T-cell (primary cell): ENCODE data around the gene IKBIP. TPM values are rescaled to one million over a fixed set of nuclear protein-coding genes. Genes with fewer than 3 reads are reported as not detected.

ENCODE experiments used
- ATAC-seq, 4 experiments: fragments of 200-7000 bp in 3 of 4; fragments of 150-1000 bp in 1 of 4; cut with Tn5 transposase; replicated peaks in 1 of 4; 1 replicate in 3 of 4; 2 replicates in 1 of 4; pipeline ENCODE4 v1.10.0; 2021; ENCODE audit warnings: moderate library complexity in 3 of 4, mild to moderate bottlenecking in 2 of 4, moderate number of reproducible peaks in 1 of 4
- CTCF ChIA-PET, 2 donors: fragments of 300-600 bp; sonication (Branson Sonifier 250); formaldehyde crosslinking; loops; one replicate each; lab custom pipeline; 2022; ENCODE audit warnings: antibody characterized with exemption in 2 of 2; lab: Charles Lee
- POLR2A ChIA-PET, 2 donors: fragments of 300-600 bp; sonication (Branson Sonifier 250); formaldehyde crosslinking; loops; one replicate each; lab custom pipeline; 2022; ENCODE audit warnings: antibody characterized with exemption in 2 of 2; lab: Charles Lee
- DNase-seq, 35 experiments: peaks; one replicate each; pipeline versions ENCODE4 v3.0.0 to v3.0.0-alpha.2; 2013 to 2023
- H3K27ac ChIP-seq: one replicate; pipeline ENCODE4 v1.5.1; 2013; ENCODE audit warnings: low read length
- H3K27me3 ChIP-seq, 2 experiments: replicated peaks in 1 of 2; 1 replicate in 1 of 2; 2 replicates in 1 of 2; pipeline versions ENCODE4 v1.6.1 to v1.7.0; 2013; ENCODE audit warnings: low read length in 1 of 2, mixed read lengths in 1 of 2; ENCODE audit not compliant: control insufficient read depth in 2 of 2, insufficient read depth in 2 of 2; ENCODE audit errors: extremely low read depth in 1 of 2
- H3K36me3 ChIP-seq, 2 donors: 1 replicate in 1 of 2; 2 replicates in 1 of 2; pipeline versions ENCODE4 v1.6.1 to v1.7.0; 2013; ENCODE audit warnings: low read length in 1 of 2; ENCODE audit not compliant: control insufficient read depth in 2 of 2, insufficient read depth in 1 of 2; ENCODE audit errors: extremely low read depth in 1 of 2
- H3K4me1 ChIP-seq, 2 experiments: 1 replicate in 1 of 2; 2 replicates in 1 of 2; pipeline versions ENCODE4 v1.6.1 to v1.7.0; 2013; ENCODE audit warnings: low read length in 2 of 2, mixed read lengths in 1 of 2; ENCODE audit not compliant: insufficient read depth in 2 of 2, control insufficient read depth in 1 of 2; ENCODE audit errors: extremely low read depth in 1 of 2
- H3K4me3 ChIP-seq, 2 donors: 1 replicate in 1 of 2; 2 replicates in 1 of 2; pipeline versions ENCODE4 v1.5.1 to v1.7.0; 2013; ENCODE audit warnings: mild to moderate bottlenecking in 2 of 2, low read length in 1 of 2, moderate library complexity in 1 of 2; ENCODE audit not compliant: control insufficient read depth in 1 of 2; ENCODE audit errors: extremely low read depth in 1 of 2
- H3K9me3 ChIP-seq: 2 replicates; pipeline ENCODE4 v1.7.0; 2013
- H3K27ac Mint-ChIP-seq, 2 donors: one replicate each; pipeline ENCODE4 v1.8.0; 2020 to 2021; ENCODE audit warnings: mild to moderate bottlenecking in 2 of 2, mixed read lengths in 2 of 2
- H3K27me3 Mint-ChIP-seq, 2 donors: one replicate each; pipeline ENCODE4 v1.8.0; 2021 to 2022; ENCODE audit warnings: mixed read lengths in 2 of 2
- H3K36me3 Mint-ChIP-seq: one replicate; pipeline ENCODE4 v1.8.0; 2021; ENCODE audit warnings: mixed read lengths
- H3K4me1 Mint-ChIP-seq, 3 donors: one replicate each; pipeline ENCODE4 v1.8.0; 2020 to 2022; ENCODE audit warnings: mixed read lengths in 3 of 3, mild to moderate bottlenecking in 1 of 3
- H3K4me3 Mint-ChIP-seq, 3 donors: one replicate each; pipeline ENCODE4 v1.8.0; 2020 to 2022; ENCODE audit warnings: mild to moderate bottlenecking in 3 of 3, mixed read lengths in 3 of 3, moderate library complexity in 3 of 3
- H3K9me3 Mint-ChIP-seq, 3 donors: one replicate each; pipeline ENCODE4 v1.8.0; 2020 to 2022; ENCODE audit warnings: mixed read lengths in 3 of 3
- whole genome bisulfite sequencing: methylation state at CpG from one replicate; pipeline ENCODE4 v1.1.5; 2013; ENCODE audit warnings: missing lambda C conversion rate; ENCODE audit not compliant: insufficient coverage; 5-methylcytosine and 5-hydroxymethylcytosine counted together
- total RNA-seq, 35 experiments: library from RNA in 6 of 35; stranded (reverse) in 6 of 35; fragments of 120-200 nt in 1 of 35; gene quantifications; one replicate each; pipeline versions ENCODE4 v1.2.1 to v1.2.4 and lab custom pipeline; 2013 to 2026

The IKBIP gene
- total RNA-seq, 5 donors from 2014 or later (not counting 1 experiment from before 2014, with no cell fraction given): 2.2 to 8.7 (median 7.3) TPM

DNA sequence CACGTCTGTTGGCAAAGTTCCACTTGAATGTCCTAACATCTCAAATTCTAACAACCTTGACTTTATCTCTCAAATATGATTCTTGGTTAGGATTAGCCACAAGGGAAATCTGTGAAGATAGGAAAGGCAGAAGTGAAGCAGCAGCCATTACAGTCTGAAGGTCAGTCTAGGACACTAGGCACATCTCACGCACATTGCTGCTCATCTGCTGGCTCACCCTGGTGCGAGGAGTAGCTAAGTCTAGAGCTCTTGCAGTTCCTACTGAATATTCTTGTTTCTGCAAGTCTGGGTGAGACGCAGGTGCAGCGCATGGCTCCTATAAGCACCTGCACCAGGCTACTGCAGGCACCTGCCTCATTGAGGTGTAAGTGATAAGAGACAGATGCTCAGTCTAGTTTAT is 57.5 kb downstream of the IKBIP start:
- Histone ChIP-seq H3K27me3 (no peaks in the 10 kb centered on the region), H3K4me1 (no peaks in the 10 kb centered on the region), H3K27ac (no peak overlapping the region), H3K36me3 (no peaks in the 10 kb centered on the region), H3K9me3 (no peaks in the 10 kb centered on the region), H3K4me3 (no peak overlapping the region)
- Mint-ChIP-seq H3K4me3 (no peak overlapping the region), H3K27ac (no peak overlapping the region), H3K4me1 (peaks cover 0 to 1% (median 0%) of the 10 kb centered on the region in 3 donors), H3K36me3 (no peaks in the 10 kb centered on the region), H3K9me3 (no peaks in the 10 kb centered on the region), H3K27me3 (no peaks in the 10 kb centered on the region)
- ATAC-seq (no peak), DNase-seq (no peak)
- ChIA-PET CTCF (interaction anchor here in 1 of 2 donors (0.7 kb wide), 1 partner anchor 1736 kb away, joined by 3 read pairs; no protein-coding TSS in a partner anchor), POLR2A (no interaction called here)
- WGBS: 86% methylated on average over 3 of the region's 5 CpGs

DNA sequence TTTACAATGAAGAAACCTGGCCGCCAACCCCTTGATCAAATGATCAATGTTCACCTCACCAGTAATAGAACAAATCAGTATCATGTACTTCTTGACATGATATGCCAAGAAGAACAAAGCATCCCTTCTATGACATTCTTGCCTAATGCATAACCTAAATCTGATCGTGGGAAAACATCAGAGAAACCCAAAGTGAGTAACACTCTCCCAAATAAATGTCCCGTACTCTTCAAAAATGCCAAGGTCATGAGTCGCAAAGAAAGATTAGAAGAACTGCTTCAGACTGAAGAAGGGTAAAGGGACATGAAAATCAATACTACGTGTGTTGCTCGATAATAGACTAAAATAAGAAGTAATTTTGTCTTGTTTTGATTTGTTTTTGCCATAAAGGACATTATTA is 62.5 kb downstream of the IKBIP start:
- Histone ChIP-seq H3K36me3 (no peaks in the 10 kb centered on the region), H3K4me1 (no peaks in the 10 kb centered on the region), H3K27me3 (peaks cover 0 to 2% of the 10 kb centered on the region in 2 experiments), H3K9me3 (no peaks in the 10 kb centered on the region), H3K27ac (no peak overlapping the region), H3K4me3 (no peak overlapping the region)
- H3K4me1 Mint-ChIP-seq: no peaks in the 10 kb centered on the region
- ATAC-seq: no peak
- H3K4me3 Mint-ChIP-seq: no peak overlapping the region
- no peaks in the 10 kb centered on the region for H3K36me3 Mint-ChIP-seq
- CTCF ChIA-PET: no interaction called here
- POLR2A ChIA-PET: no interaction called here
- no peaks in the 10 kb centered on the region for H3K9me3 Mint-ChIP-seq
- no peak overlapping the region for H3K27ac Mint-ChIP-seq
- H3K27me3 Mint-ChIP-seq: no peaks in the 10 kb centered on the region
- no peak for DNase-seq
- WGBS: 88% methylated on average over 3 of the region's 6 CpGs

DNA sequence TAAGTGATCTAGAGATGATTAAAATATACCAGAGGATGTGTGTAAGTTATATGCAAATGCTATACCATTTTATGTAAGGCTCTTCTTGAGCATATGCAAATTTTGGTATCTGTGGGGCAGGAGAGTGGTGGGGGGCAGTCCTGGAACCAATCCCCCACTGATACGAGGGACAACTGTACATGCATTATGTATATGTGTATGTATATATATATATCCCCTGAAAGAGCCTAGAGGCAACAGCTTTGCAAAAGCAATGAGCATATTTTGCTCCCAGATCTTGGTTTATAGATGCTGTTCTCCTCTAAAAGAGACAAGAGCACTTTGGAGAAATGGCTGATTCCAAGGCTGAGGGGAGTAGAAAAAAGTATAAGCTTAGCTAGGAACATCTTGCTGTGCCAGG is 63.5 kb downstream of the IKBIP start:
- no peaks in the 10 kb centered on the region for H3K9me3 ChIP-seq
- ChIA-PET CTCF (interaction anchor here in 1 of 2 donors (0.7 kb wide), 1 partner anchor 38 kb away, joined by 3 read pairs; no protein-coding TSS in a partner anchor), POLR2A (no interaction called here)
- Mint-ChIP-seq H3K27me3 (no peaks in the 10 kb centered on the region), H3K9me3 (no peaks in the 10 kb centered on the region), H3K4me1 (no peaks in the 10 kb centered on the region), H3K27ac (no peak overlapping the region), H3K4me3 (no peak overlapping the region), H3K36me3 (no peaks in the 10 kb centered on the region)
- peaks cover 0 to 2% of the 10 kb centered on the region in 2 experiments for H3K27me3 ChIP-seq
- no peak for ATAC-seq
- H3K36me3 ChIP-seq: no peaks in the 10 kb centered on the region
- no CpG with 5 or more reads among the region's 1 CpG for WGBS
- H3K4me1 ChIP-seq: no peaks in the 10 kb centered on the region
- H3K4me3 ChIP-seq: no peak overlapping the region
- no peak for DNase-seq
- H3K27ac ChIP-seq: no peak overlapping the region

DNA sequence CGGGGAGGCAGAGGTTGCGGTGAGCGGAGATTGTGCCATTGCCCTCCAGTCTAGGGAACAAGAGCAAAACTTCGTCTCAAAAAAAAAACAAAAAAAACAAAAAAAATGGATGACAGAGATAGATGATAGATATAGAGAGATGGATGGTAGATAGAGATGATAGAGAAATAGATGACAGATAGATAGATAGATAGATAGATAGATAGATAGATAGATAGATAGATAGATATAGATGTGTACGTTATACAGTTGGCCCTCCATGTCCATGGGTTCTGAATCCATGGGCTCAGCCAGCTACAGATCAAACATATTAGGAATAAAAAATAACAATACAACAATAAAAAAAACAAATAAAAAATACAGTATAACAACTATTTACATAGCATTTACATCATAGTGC is 63.9 kb downstream of the IKBIP start:
- no peaks in the 10 kb centered on the region for H3K9me3 Mint-ChIP-seq

DNA sequence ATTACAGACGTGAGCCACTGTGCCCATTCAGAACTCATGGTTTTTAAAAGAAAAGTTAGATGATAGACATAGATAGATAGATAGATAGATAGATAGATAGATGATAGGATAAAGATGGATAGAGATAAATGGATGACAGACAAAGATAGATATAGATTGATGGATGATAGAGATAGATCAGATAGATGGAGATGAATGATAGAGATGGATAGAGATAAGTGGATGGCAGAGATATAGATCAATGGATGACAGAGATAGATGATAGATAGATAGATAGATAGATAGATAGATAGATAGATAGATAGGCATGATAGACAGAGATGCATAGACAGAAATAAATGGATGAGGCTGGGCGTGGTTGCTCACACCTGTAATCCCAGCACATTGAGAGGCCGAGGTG is 64.8 kb downstream of the IKBIP start:
- ChIA-PET POLR2A (no interaction called here), CTCF (no interaction called here)
- no peaks in the 10 kb centered on the region for H3K36me3 Mint-ChIP-seq
- H3K9me3 Mint-ChIP-seq: no peaks in the 10 kb centered on the region
- H3K4me3 ChIP-seq: no peak overlapping the region
- no peaks in the 10 kb centered on the region for H3K4me1 ChIP-seq
- H3K27me3 Mint-ChIP-seq: no peaks in the 10 kb centered on the region
- H3K36me3 ChIP-seq: no peaks in the 10 kb centered on the region
- H3K4me1 Mint-ChIP-seq: no peaks in the 10 kb centered on the region
- H3K4me3 Mint-ChIP-seq: no peak overlapping the region
- H3K9me3 ChIP-seq: no peaks in the 10 kb centered on the region
- WGBS: 90% methylated on average over 2 of the region's 3 CpGs
- DNase-seq: no peak
- peaks cover 0 to 2% of the 10 kb centered on the region in 2 experiments for H3K27me3 ChIP-seq
- ATAC-seq: no peak
- no peak overlapping the region for H3K27ac ChIP-seq
- H3K27ac Mint-ChIP-seq: no peak overlapping the region

More for the DNA sequence above, 63.9 kb downstream of the IKBIP start:
- ATAC-seq: no peak
- ChIA-PET CTCF (interaction anchor here in 1 of 2 donors (0.8 kb wide), 1 partner anchor 14 kb away, joined by 4 read pairs; no protein-coding TSS in a partner anchor), POLR2A (interaction anchor here in 1 of 2 donors (0.6 kb wide), 1 partner anchor 36 kb away, joined by 5 read pairs; no protein-coding TSS in a partner anchor)
- Histone ChIP-seq H3K27ac (no peak overlapping the region), H3K27me3 (peaks cover 0 to 2% of the 10 kb centered on the region in 2 experiments), H3K36me3 (no peaks in the 10 kb centered on the region), H3K4me1 (no peaks in the 10 kb centered on the region), H3K9me3 (no peaks in the 10 kb centered on the region), H3K4me3 (no peak overlapping the region)
- Mint-ChIP-seq H3K4me1 (no peaks in the 10 kb centered on the region), H3K36me3 (no peaks in the 10 kb centered on the region), H3K27ac (no peak overlapping the region), H3K27me3 (no peaks in the 10 kb centered on the region), H3K4me3 (no peak overlapping the region)
- WGBS: 95% methylated on average over 4 of the region's 5 CpGs
- no peak for DNase-seq

DNA sequence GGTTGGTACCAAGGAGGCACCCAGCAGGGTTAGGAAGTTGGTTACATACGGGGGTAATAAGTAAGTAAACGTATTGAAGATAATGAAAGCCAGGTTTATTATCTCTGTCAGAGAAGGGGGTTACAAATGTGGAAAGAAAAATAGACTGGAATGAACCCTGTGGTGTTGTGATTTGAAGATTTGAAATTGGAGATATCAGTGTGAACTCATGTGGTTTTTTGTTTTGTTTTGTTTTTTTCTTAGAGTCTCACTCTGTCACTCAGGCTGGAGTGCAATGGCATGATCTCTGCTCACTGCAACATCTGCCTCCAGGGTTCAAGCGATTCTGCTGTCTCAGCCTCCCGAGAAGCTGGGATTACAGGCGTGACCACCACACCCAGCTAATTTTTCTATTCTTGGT is 65.2 kb downstream of the IKBIP start:
- CTCF ChIA-PET: no interaction called here
- Mint-ChIP-seq H3K9me3 (no peaks in the 10 kb centered on the region), H3K27ac (no peak overlapping the region), H3K36me3 (no peaks in the 10 kb centered on the region), H3K4me3 (no peak overlapping the region), H3K27me3 (no peaks in the 10 kb centered on the region), H3K4me1 (no peaks in the 10 kb centered on the region)
- H3K4me3 ChIP-seq: no peak overlapping the region
- no peak overlapping the region for H3K27ac ChIP-seq
- H3K9me3 ChIP-seq: no peaks in the 10 kb centered on the region
- ATAC-seq (no peak), DNase-seq (no peak)
- peaks cover 0 to 2% of the 10 kb centered on the region in 2 experiments for H3K27me3 ChIP-seq
- WGBS: 90% methylated on average over 5 of the region's 5 CpGs
- H3K36me3 ChIP-seq: no peaks in the 10 kb centered on the region
- no peaks in the 10 kb centered on the region for H3K4me1 ChIP-seq
- POLR2A ChIA-PET: no interaction called here
